ENCODE results near the gene VWA2. TPM values are rescaled to one million over a fixed set of nuclear protein-coding genes. Genes with fewer than 3 reads are reported as not detected.

VWA2 gene
- polyA plus RNA-seq, 3 donors = not detected

DNA sequence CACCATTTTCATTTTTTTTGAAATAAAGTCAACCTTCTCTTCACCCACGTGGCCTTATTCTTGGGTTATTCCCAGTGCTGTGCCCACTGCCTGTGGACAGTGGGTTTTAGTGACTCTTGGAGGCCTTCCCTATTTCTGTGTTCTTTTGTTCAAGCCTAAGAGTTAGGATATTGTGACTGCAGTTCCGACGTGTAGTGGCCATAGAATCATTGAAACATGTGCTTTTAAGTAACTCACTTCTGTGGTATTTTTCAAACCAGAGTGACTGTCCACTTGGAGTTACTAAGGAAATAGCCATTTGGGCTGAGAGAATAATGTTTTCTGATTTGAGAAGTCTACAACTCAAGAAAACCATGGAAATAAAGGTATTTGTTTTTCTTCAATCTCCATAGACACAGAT is 36.2 kb upstream of the VWA2 start:
- Histone ChIP-seq H3K36me3 (replicated peaks in 1 of 2; ENCODE audit: control insufficient read depth in 1 of 2, insufficient read depth in 2 of 2, low read length in 2 of 2) (no peaks in the 10 kb centered on the region), H3K9me3 (replicated peaks in 1 of 2; ENCODE audit: control insufficient read depth in 1 of 2, insufficient read depth in 1 of 2, low read length in 2 of 2) (no peaks in the 10 kb centered on the region), H3K4me3 (replicated peaks in 1 of 3; ENCODE audit: low read depth in 2 of 3, low read length in 3 of 3) (no peak overlapping the region), H2AFZ (ENCODE audit: insufficient read depth, low read depth, low read length, poor library complexity, severe bottlenecking) (no peak overlapping the region), H3K27ac (ENCODE audit: low read depth in 1 of 2, low read length in 2 of 2) (no peak overlapping the region), H3K79me2 (ENCODE audit: insufficient read depth, low read length) (no peaks in the 10 kb centered on the region), H3K9ac (ENCODE audit: insufficient read depth, low read length, poor library complexity, severe bottlenecking) (no peak overlapping the region), H4K20me1 (ENCODE audit: insufficient read depth, low read length) (no peaks in the 10 kb centered on the region), H3K27me3 (ENCODE audit: control insufficient read depth in 2 of 2, insufficient read depth in 2 of 2, low read length in 2 of 2) (no peaks in the 10 kb centered on the region), H3K4me1 (ENCODE audit: control insufficient read depth in 1 of 2, insufficient read depth in 2 of 2, low read length in 2 of 2) (no peaks in the 10 kb centered on the region), H3K4me2 (replicated peaks; ENCODE audit: extremely low read depth, low read length, poor library complexity, severe bottlenecking) (no peak overlapping the region)
- H3K4me3 Mint-ChIP-seq = no peak overlapping the region
- no peak for DNase-seq
- intact Hi-C loops (cut with micrococcal nuclease) = no loop called here
- peaks cover 1 to 9% (median 5%) of the 10 kb centered on the region in 3 donors for H3K27me3 Mint-ChIP-seq (ENCODE audit: low read depth in 3 of 3)
- H3K27ac Mint-ChIP-seq = no peak overlapping the region
- 100% methylated on average over 2 of the region's 3 CpGs for WGBS (ENCODE audit: insufficient coverage)
- H3K4me1 Mint-ChIP-seq = no peaks in the 10 kb centered on the region
- H3K9me3 Mint-ChIP-seq = peaks cover 0 to 2% (median 0%) of the 10 kb centered on the region in 7 donors
- TF ChIP-seq, protein P1, sequence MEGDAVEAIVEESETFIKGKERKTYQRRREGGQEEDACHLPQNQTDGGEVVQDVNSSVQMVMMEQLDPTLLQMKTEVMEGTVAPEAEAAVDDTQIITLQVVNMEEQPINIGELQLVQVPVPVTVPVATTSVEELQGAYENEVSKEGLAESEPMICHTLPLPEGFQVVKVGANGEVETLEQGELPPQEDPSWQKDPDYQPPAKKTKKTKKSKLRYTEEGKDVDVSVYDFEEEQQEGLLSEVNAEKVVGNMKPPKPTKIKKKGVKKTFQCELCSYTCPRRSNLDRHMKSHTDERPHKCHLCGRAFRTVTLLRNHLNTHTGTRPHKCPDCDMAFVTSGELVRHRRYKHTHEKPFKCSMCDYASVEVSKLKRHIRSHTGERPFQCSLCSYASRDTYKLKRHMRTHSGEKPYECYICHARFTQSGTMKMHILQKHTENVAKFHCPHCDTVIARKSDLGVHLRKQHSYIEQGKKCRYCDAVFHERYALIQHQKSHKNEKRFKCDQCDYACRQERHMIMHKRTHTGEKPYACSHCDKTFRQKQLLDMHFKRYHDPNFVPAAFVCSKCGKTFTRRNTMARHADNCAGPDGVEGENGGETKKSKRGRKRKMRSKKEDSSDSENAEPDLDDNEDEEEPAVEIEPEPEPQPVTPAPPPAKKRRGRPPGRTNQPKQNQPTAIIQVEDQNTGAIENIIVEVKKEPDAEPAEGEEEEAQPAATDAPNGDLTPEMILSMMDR (IDR thresholded peaks at IDR 0.05) = no peak
- H3K36me3 Mint-ChIP-seq = no peaks in the 10 kb centered on the region

DNA sequence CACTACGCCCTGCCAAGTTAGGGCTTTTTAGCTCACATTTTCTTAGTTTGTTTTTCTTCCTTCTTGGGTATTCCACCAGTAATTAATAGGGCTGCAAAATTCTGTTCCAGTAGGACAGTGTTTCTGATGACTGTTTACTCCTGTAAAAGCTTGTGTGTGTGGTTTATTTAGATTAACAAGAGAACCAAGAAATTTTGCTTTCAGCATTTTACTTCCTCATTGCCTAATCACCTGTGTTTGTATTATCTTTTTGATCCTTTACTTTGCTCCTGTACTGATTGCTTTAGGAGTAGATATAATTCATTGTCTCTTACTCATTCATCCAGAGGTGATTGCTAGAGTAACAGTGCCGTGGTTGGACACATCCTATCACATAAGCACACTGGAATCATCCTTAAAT is 32.2 kb upstream of the VWA2 start:
- Histone ChIP-seq H3K4me1 (ENCODE audit: control insufficient read depth in 1 of 2, insufficient read depth in 2 of 2, low read length in 2 of 2) (no peaks in the 10 kb centered on the region), H3K9me3 (replicated peaks in 1 of 2; ENCODE audit: control insufficient read depth in 1 of 2, insufficient read depth in 1 of 2, low read length in 2 of 2) (no peaks in the 10 kb centered on the region), H3K36me3 (replicated peaks in 1 of 2; ENCODE audit: control insufficient read depth in 1 of 2, insufficient read depth in 2 of 2, low read length in 2 of 2) (no peaks in the 10 kb centered on the region), H3K27ac (ENCODE audit: low read depth in 1 of 2, low read length in 2 of 2) (no peak overlapping the region), H3K4me2 (replicated peaks; ENCODE audit: extremely low read depth, low read length, poor library complexity, severe bottlenecking) (no peak overlapping the region), H4K20me1 (ENCODE audit: insufficient read depth, low read length) (no peaks in the 10 kb centered on the region), H3K79me2 (ENCODE audit: insufficient read depth, low read length) (no peaks in the 10 kb centered on the region), H3K9ac (ENCODE audit: insufficient read depth, low read length, poor library complexity, severe bottlenecking) (no peak overlapping the region), H2AFZ (ENCODE audit: insufficient read depth, low read depth, low read length, poor library complexity, severe bottlenecking) (no peak overlapping the region), H3K27me3 (ENCODE audit: control insufficient read depth in 2 of 2, insufficient read depth in 2 of 2, low read length in 2 of 2) (no peaks in the 10 kb centered on the region), H3K4me3 (replicated peaks in 1 of 3; ENCODE audit: low read depth in 2 of 3, low read length in 3 of 3) (no peak overlapping the region)
- Mint-ChIP-seq H3K4me3 (no peak overlapping the region), H3K36me3 (no peaks in the 10 kb centered on the region), H3K27ac (no peak overlapping the region), H3K9me3 (peaks cover 0 to 2% (median 0%) of the 10 kb centered on the region in 7 donors), H3K27me3 (ENCODE audit: low read depth in 3 of 3) (peaks cover 1 to 5% (median 3%) of the 10 kb centered on the region in 3 donors), H3K4me1 (no peaks in the 10 kb centered on the region)
- TF ChIP-seq, protein P1 (IDR thresholded peaks at IDR 0.05) = no peak
- DNase-seq = no peak
- WGBS (ENCODE audit: insufficient coverage) = no CpG with 5 or more reads among the region's 2 CpGs
- intact Hi-C loops (cut with micrococcal nuclease) = no loop called here

Measured in CD14-positive monocyte (primary cell).